Measurements from ENCODE around the gene TTLL13.

DNA sequence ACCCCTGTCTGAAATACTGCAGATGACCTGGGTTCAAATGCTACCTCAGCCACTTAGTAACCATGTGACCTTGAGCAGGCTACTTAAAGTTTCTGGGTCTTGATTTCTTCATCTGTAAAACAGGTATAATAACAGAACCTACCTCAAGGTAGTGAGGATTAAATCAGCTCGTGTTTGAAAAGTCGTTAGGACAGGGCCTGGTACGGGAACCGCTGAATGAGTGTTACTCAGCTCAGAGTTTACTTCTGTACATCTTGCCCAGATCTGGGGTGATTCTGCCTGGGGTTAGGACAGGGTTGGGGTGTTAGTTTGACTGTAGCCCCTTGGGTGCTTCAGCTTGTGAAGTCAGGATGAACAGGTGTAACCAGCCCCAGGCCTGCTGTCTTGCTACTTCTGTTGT, 46.4 kb upstream of the TTLL13 start:
- TF ChIP-seq USF2 (IDR thresholded peaks at IDR 0.05; ENCODE audit: borderline replicate concordance, low read depth, low read length) (no peak), REST (IDR thresholded peaks at IDR 0.05; ENCODE audit: low read depth, low read length) (no peak), TAF1 (IDR thresholded peaks at IDR 0.05; ENCODE audit: borderline replicate concordance, low read depth, low read length) (no peak), TEAD4 (IDR thresholded peaks at IDR 0.05; ENCODE audit: borderline replicate concordance, insufficient read depth) (no peak)
